ENCODE measurements around the gene MARK1. TPM values are rescaled to one million over a fixed set of nuclear protein-coding genes. Genes with fewer than 3 reads are reported as not detected.

Gene MARK1
- total RNA-seq, 1 experiment from 2014 or later, result 0.40 TPM

DNA sequence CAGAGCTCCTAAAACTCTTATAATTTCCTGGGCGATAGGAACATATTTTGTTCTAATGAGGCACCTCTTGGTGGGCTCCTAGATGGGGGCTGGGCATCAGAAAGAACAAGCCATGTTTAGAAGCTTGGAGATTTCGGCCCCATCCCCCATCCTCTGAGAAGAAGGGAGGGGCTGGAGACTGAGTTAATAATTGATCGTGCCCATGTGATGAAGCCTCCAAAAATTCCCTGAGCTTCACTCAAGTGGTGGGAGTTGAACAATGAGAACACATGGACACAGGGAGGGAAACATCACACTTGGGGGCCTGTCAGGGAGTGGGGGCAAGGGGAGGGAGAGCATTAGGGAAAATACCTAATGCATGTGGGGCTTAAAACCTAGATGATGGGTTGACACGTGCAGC is 180.3 kb downstream of the MARK1 start:
- no peak for ATAC-seq
- Histone ChIP-seq H3K4me3 (ENCODE audit: low read length) (no peak overlapping the region), H3K4me2 (ENCODE audit: low read length) (no peak overlapping the region), H3F3A (ENCODE audit: low read length, unreplicated experiment) (no peaks in the 10 kb centered on the region), H3K27me3 (ENCODE audit: low read length) (no peaks in the 10 kb centered on the region), H3K9ac (ENCODE audit: low read length) (no peak overlapping the region), H3K79me2 (ENCODE audit: low read length) (no peaks in the 10 kb centered on the region), H3K9me3 (ENCODE audit: low read length) (no peaks in the 10 kb centered on the region), H3K36me3 (ENCODE audit: low read depth, low read length) (no peaks in the 10 kb centered on the region), H3K9me2 (replicated peaks; ENCODE audit: low read length) (no peaks in the 10 kb centered on the region), H2AFZ (ENCODE audit: low read length) (no peak overlapping the region), H3K27ac (ENCODE audit: low read length) (no peak overlapping the region), H4K20me1 (ENCODE audit: low read length) (no peaks in the 10 kb centered on the region), H3K4me1 (ENCODE audit: insufficient read depth, low read length) (no peaks in the 10 kb centered on the region)
- BruUV-seq (replicated peaks), result no TSS peak
- ChIA-PET CTCF (no interaction called here), POLR2A (ENCODE audit: unreplicated experiment) (no interaction called here)
- TF ChIP-seq EZH2phosphoT487 (IDR thresholded peaks at IDR 0.05; ENCODE audit: borderline replicate concordance, low read length), result no peak
- TF ChIP-seq EZH2 (IDR thresholded peaks at IDR 0.05; ENCODE audit: low read length, unreplicated experiment), result no peak
- TF ChIP-seq, protein P1, sequence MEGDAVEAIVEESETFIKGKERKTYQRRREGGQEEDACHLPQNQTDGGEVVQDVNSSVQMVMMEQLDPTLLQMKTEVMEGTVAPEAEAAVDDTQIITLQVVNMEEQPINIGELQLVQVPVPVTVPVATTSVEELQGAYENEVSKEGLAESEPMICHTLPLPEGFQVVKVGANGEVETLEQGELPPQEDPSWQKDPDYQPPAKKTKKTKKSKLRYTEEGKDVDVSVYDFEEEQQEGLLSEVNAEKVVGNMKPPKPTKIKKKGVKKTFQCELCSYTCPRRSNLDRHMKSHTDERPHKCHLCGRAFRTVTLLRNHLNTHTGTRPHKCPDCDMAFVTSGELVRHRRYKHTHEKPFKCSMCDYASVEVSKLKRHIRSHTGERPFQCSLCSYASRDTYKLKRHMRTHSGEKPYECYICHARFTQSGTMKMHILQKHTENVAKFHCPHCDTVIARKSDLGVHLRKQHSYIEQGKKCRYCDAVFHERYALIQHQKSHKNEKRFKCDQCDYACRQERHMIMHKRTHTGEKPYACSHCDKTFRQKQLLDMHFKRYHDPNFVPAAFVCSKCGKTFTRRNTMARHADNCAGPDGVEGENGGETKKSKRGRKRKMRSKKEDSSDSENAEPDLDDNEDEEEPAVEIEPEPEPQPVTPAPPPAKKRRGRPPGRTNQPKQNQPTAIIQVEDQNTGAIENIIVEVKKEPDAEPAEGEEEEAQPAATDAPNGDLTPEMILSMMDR (conservative IDR thresholded peaks at IDR 0.05; ENCODE audit: low read depth, low read length), result no peak
- intact Hi-C loops (cut with micrococcal nuclease), result no loop called here
- DNase-seq, result no peak

DNA sequence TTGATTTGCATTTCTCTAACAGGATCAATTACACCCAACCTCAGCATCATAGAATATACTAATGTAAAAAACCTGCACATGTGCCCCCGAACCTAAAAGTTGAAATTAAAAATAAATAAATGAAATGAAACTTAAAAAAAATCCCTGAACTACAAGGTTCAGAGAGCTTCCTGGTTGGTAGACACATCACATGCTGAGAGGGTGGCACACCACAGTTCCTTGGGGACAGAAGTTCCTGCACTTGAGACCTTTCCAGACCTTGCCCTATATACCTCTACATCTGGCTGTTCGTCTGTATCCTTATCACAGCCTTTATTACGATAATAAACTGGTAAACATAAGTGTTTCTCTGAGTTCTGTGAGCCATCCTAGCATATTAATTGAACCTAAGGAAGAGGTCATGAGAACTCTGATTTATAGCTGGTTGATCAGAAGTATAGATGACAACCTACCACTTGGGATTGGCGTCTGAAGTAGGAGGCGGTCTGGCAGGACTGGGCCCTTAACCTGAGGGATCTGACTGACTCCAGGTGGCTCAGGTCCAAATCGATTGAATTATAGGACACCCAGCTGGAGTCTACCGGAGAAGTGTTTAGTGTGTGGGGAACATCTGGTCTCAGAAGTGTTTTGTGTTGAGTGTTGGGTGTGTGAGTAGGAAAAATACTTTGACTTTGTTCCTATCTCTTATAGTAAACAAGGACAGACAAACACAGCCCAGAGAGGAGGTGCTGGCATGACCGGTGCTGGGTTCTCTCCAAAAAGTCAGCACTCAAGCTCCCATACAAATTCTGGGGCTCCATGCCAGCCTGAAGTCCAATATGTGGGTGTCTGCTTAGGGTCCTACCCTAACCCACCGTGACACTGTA is 181.2 kb downstream of the MARK1 start:
- ATAC-seq, result no peak
- H3F3A ChIP-seq (ENCODE audit: low read length, unreplicated experiment), result no peaks in the 10 kb centered on the region
- no peaks in the 10 kb centered on the region for H3K9me2 ChIP-seq (replicated peaks; ENCODE audit: low read length)

More for the DNA sequence above, 181.2 kb downstream of the MARK1 start:
- no peaks in the 10 kb centered on the region for H3K9me3 ChIP-seq (ENCODE audit: low read length)
- no peaks in the 10 kb centered on the region for H3K36me3 ChIP-seq (ENCODE audit: low read depth, low read length)
- no peak overlapping the region for H3K4me2 ChIP-seq (ENCODE audit: low read length)
- no peaks in the 10 kb centered on the region for H3K27me3 ChIP-seq (ENCODE audit: low read length)
- intact Hi-C loops (cut with micrococcal nuclease), result no loop called here
- no peak overlapping the region for H3K4me3 ChIP-seq (ENCODE audit: low read length)
- TF ChIP-seq, protein P1 (conservative IDR thresholded peaks at IDR 0.05; ENCODE audit: low read depth, low read length), result no peak
- no peak for TF ChIP-seq EZH2 (IDR thresholded peaks at IDR 0.05; ENCODE audit: low read length, unreplicated experiment)
- no peak for TF ChIP-seq EZH2phosphoT487 (IDR thresholded peaks at IDR 0.05; ENCODE audit: borderline replicate concordance, low read length)
- no peak overlapping the region for H3K9ac ChIP-seq (ENCODE audit: low read length)
- no peaks in the 10 kb centered on the region for H3K4me1 ChIP-seq (ENCODE audit: insufficient read depth, low read length)
- ChIA-PET POLR2A (ENCODE audit: unreplicated experiment) (interaction anchor here (0.6 kb wide), 1 partner anchor 24 kb away, joined by 3 read pairs; no protein-coding TSS in a partner anchor), CTCF (no interaction called here)
- no peaks in the 10 kb centered on the region for H4K20me1 ChIP-seq (ENCODE audit: low read length)
- no peak for DNase-seq
- no peak overlapping the region for H3K27ac ChIP-seq (ENCODE audit: low read length)
- no peak overlapping the region for H2AFZ ChIP-seq (ENCODE audit: low read length)
- BruUV-seq (replicated peaks), result no TSS peak
- H3K79me2 ChIP-seq (ENCODE audit: low read length), result no peaks in the 10 kb centered on the region
